Measurements from ENCODE around the gene RAB6A.
A peak's percentile ranks its signal among the peaks of the same experiment; 100 is the strongest.

Gene RAB6A

GRCh38 chr11:73629907-73630306, 131.0 kb downstream of the RAB6A start:
- H3K27me3 Mint-ChIP-seq, result no peaks in the 10 kb centered on the region

GRCh38 chr11:73625696-73626318, 135.1 kb downstream of the RAB6A start:
- Mint-ChIP-seq H3K4me1 (peaks cover 7% of the 10 kb centered on the region), H3K36me3 (no peaks in the 10 kb centered on the region), H3K9me3 (no peaks in the 10 kb centered on the region), H3K27ac (no peak overlapping the region), H3K27me3 (peaks cover 5% of the 10 kb centered on the region), H3K4me3 (no peak overlapping the region)
- DNase-seq (ENCODE audit: low spot score in 2 of 2) (peak; percentile 59 to 60), ATAC-seq (ENCODE audit: low read depth) (peak; percentile 86)

More at GRCh38 chr11:73629907-73630306, 131.0 kb downstream of the RAB6A start:
- Mint-ChIP-seq H3K4me1 (no peaks in the 10 kb centered on the region), H3K4me3 (no peak overlapping the region), H3K27ac (no peak overlapping the region), H3K36me3 (no peaks in the 10 kb centered on the region), H3K9me3 (no peaks in the 10 kb centered on the region)
- DNase-seq (ENCODE audit: low spot score in 2 of 2) (no peak), ATAC-seq (ENCODE audit: low read depth) (no peak)

Measured in memory B cell (primary cell).